Right hindlimb (tissue), 1 donor: ENCODE results near the gene PDCD1LG2.
A peak's percentile ranks its signal among the peaks of the same experiment; 100 is the strongest.

Experiments used
- DNase-seq: peaks from one replicate; pipeline ENCODE4 v3.0.0-alpha.2; 2018

The PDCD1LG2 gene

GRCh38 chr9:5532790-5533189, 22.5 kb downstream of the PDCD1LG2 start:
- no peak for DNase-seq

GRCh38 chr9:5536684-5537083, 26.4 kb downstream of the PDCD1LG2 start:
- DNase-seq, result no peak

GRCh38 chr9:5543875-5544702, 33.8 kb downstream of the PDCD1LG2 start:
- no peak for DNase-seq

GRCh38 chr9:5549658-5550650, 39.6 kb downstream of the PDCD1LG2 start:
- no peak for DNase-seq

- no peak for DNase-seq
Measured at GRCh38 chr9:5551368-5552150, 41.2 kb downstream of the PDCD1LG2 start.

GRCh38 chr9:5552301-5552700, 42.0 kb downstream of the PDCD1LG2 start:
- no peak for DNase-seq

GRCh38 chr9:5553211-5553610, 42.9 kb downstream of the PDCD1LG2 start:
- DNase-seq, result no peak

GRCh38 chr9:5554254-5554653, 43.9 kb downstream of the PDCD1LG2 start:
- no peak for DNase-seq

- no peak for DNase-seq
Measured at GRCh38 chr9:5556101-5556705, 45.9 kb downstream of the PDCD1LG2 start.

- peak; percentile 49 for DNase-seq
Measured at GRCh38 chr9:5557606-5558587, 47.6 kb downstream of the PDCD1LG2 start.

- no peak for DNase-seq
Measured at GRCh38 chr9:5559659-5560058, 49.3 kb downstream of the PDCD1LG2 start.

- DNase-seq, result no peak
Measured at GRCh38 chr9:5560443-5561100, 50.2 kb downstream of the PDCD1LG2 start.

- no peak for DNase-seq
Measured at GRCh38 chr9:5561828-5562488, 51.6 kb downstream of the PDCD1LG2 start.

- peak; percentile 26 for DNase-seq
Measured at GRCh38 chr9:5562806-5563416, 52.6 kb downstream of the PDCD1LG2 start.

GRCh38 chr9:5563417-5563815, 53.1 kb downstream of the PDCD1LG2 start:
- no peak for DNase-seq

- no peak for DNase-seq
Measured at GRCh38 chr9:5563886-5564285, 53.6 kb downstream of the PDCD1LG2 start.

- DNase-seq, result no peak
Measured at GRCh38 chr9:5566054-5566618, 55.8 kb downstream of the PDCD1LG2 start.

- DNase-seq, result no peak
Measured at GRCh38 chr9:5568868-5569267, 58.5 kb downstream of the PDCD1LG2 start.

- no peak for DNase-seq
Measured at GRCh38 chr9:5569409-5569808, 59.1 kb downstream of the PDCD1LG2 start.
